ENCODE data around the gene TFCP2.

Gene TFCP2

GRCh38 chr12:51077930-51078329 is 95.0 kb downstream of the TFCP2 start:
- DNase-seq = no peak

DNA sequence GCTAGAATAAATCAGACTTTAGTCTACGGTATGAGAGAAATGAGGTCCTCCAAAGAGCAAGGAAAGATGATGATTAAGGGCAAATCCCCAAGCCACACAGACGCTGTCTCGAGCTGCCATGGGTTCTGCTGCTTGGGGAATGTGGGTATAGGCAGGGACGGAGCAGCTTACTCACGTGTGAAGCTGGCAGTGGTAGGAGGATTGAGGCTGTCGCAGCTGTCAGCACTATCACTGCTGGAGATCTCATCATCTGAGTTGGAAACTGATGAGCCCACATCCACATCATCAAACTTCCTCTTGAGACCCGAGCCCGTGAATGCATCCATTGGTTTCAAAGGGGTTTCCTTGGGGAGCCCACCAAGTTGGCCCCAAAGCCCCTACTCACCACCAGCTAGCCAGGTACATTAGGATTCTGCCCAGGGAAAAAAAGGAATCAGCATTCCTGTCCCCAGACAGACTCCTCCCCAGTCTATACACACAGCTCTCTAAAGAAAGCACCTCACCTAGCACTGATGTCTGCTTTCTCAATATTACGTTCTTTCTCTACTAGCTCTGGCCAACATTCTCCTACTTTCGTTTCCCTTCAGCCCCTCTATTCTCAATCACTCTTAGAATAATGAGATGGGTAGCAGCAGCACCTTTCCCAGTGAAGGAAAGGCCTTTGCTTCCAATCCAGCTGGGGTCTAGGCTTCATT is 96.6 kb downstream of the TFCP2 start:
- DNase-seq = no peak

GRCh38 chr12:51075390-51075789 is 97.5 kb downstream of the TFCP2 start:
- DNase-seq = no peak

- DNase-seq = no peak
Measured at GRCh38 chr12:51071663-51072062, 101.3 kb downstream of the TFCP2 start.

GRCh38 chr12:51070004-51070403 is 102.9 kb downstream of the TFCP2 start:
- DNase-seq = no peak

- no peak for DNase-seq
Measured at GRCh38 chr12:51067771-51068170, 105.2 kb downstream of the TFCP2 start.

GRCh38 chr12:51067229-51067628 is 105.7 kb downstream of the TFCP2 start:
- DNase-seq = no peak

- no peak for DNase-seq
Measured at GRCh38 chr12:51065530-51065929, 107.4 kb downstream of the TFCP2 start.

DNA sequence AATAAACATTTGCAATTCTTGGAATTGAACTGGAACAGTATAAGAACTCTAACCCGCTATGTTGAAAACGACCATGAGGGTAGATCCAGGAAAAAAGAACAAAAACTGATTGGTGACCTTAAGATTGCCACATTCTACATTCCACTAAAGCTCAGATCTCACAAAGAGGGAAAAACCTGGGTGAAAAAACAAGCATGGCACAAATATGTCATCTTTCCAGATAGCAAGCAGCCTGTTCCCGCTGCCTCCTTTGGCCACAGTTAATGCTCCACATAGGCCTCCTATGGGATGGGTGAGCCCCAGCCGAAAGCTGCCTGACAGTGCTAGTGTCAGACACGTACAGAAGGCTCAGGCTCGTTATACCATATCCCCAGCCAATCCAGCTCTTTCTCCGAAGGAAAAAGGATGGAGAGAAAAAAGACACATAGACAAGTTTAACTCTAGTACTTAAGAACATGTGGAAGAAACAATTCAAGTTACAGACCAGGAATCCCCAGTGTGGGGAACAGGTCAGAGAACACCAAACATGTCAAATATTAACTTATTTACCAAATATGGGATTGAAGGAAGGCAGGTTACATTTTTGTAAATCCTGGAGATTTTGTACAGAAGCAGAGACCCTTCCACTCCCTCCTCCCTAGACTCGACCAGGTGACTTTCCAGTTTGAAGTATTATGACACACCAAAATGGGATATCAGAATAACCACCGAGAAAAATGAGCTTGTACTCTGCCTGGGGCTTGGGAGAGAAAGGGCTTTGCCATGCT is 110.1 kb downstream of the TFCP2 start:
- DNase-seq = no peak

- DNase-seq = no peak
Measured at GRCh38 chr12:51059086-51059485, 113.8 kb downstream of the TFCP2 start.

- no peak for DNase-seq
Measured at GRCh38 chr12:51056242-51056641, 116.7 kb downstream of the TFCP2 start.

- no peak for DNase-seq
Measured at GRCh38 chr12:51055060-51055459, 117.9 kb downstream of the TFCP2 start.

DNA sequence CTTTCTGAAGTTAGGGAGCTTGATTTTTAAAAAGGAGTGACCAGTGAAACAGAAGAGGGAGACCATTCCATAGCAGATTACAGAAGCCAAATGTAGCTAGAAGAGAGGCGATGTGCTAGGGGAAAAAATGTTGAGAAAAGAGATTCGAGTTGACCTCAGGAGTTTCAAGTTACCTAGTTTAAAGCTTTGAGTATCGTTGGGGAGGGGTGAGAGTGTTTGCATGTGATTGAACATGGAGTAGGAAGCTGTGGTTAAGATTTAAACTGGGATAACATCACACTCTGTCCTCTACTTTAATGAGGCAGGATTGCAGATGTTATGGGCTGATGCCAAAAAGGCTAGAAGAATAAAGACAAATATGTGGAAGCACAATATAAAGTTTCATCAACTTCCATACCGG is 121.1 kb downstream of the TFCP2 start:
- DNase-seq = no peak

DNA sequence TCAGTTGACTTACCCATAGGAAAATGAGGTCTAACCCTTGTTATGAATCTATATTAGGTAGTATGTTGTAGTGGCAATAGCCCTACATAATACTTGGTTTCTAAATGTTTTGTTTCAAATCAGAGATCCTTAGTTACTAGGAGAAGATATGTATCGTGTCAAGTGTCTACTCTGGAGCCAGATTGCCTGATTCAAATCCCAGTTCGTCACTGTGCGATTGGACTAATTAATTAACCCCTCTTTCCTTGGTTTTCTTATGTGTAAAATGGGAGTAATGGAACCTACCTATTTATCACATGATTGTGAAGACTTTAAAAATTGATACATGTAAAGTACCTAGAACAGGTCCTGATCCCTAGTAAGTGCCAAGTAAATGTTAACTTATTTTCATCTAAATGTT is 123.4 kb downstream of the TFCP2 start:
- no peak for DNase-seq

- no peak for DNase-seq
Measured at GRCh38 chr12:51048661-51049251, 124.2 kb downstream of the TFCP2 start.

- DNase-seq = peak; percentile 97
Measured at GRCh38 chr12:51047655-51048540, 125.0 kb downstream of the TFCP2 start, which contains the start of gene LETMD1. LETMD1 (plus strand) TSS chr12:51048327; CDS start chr12:51048357, 30 bp downstream.

Data from NCI-H1694 treated with DMSO at 0.1 percent for 48 hours (cell line).